ENCODE results near the gene KHK. TPM values are rescaled to one million over a fixed set of nuclear protein-coding genes. Genes with fewer than 3 reads are reported as not detected.

KHK gene
- total and polyA plus RNA-seq, 9 of the 15 experiments (the other 6 are each of a cell fraction or from before 2014, with no cell fraction given): 1.5 to 10.7 (median 5.2) TPM

DNA sequence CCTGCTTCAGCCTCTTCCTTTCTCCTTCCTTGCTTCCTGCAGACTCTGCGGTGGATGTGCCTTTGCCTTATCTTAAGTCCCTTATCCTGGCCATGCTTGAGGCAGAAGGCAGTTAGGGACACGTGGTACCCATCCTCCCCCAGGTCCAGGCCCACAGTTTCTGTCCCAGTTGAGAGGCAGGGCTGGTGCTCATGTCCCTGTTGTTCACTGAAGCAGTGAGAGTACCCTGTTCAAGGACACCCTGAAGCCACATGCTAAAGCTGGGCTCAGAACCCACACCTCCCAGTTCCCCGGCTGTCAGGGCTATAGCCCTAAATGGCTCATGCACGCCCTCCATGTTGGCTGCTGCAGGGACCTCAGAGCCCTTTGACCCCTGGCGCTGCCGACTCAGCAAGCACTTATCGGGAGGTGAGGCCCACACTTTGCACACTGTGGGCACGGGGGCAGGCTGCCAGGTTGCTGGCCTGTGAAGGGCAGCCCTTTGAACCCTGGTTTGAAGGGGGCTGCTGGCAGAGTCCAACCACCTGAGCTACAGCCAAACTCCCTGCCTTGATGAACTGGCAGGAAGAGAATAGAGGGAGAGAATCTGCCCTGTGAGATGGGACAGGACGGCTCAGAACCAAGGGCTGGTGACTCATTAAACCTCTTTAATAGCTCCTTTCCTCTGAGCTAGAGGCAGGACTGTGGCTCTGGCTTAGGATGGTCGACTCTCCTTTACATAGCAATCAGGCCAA, 6.3 kb downstream of the KHK start (continued):
- TF ChIP-seq, protein P1, sequence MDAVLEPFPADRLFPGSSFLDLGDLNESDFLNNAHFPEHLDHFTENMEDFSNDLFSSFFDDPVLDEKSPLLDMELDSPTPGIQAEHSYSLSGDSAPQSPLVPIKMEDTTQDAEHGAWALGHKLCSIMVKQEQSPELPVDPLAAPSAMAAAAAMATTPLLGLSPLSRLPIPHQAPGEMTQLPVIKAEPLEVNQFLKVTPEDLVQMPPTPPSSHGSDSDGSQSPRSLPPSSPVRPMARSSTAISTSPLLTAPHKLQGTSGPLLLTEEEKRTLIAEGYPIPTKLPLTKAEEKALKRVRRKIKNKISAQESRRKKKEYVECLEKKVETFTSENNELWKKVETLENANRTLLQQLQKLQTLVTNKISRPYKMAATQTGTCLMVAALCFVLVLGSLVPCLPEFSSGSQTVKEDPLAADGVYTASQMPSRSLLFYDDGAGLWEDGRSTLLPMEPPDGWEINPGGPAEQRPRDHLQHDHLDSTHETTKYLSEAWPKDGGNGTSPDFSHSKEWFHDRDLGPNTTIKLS (IDR thresholded peaks at IDR 0.05; ENCODE audit: borderline replicate concordance, low read depth): peak; percentile 72
- TF ChIP-seq, protein P2, sequence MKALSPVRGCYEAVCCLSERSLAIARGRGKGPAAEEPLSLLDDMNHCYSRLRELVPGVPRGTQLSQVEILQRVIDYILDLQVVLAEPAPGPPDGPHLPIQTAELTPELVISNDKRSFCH (CRISPR knock-in tag; IDR thresholded peaks at IDR 0.05): no peak
- TF ChIP-seq, protein P2 (tag; IDR thresholded peaks at IDR 0.05): peak; percentile 93
- TF ChIP-seq, protein P3, sequence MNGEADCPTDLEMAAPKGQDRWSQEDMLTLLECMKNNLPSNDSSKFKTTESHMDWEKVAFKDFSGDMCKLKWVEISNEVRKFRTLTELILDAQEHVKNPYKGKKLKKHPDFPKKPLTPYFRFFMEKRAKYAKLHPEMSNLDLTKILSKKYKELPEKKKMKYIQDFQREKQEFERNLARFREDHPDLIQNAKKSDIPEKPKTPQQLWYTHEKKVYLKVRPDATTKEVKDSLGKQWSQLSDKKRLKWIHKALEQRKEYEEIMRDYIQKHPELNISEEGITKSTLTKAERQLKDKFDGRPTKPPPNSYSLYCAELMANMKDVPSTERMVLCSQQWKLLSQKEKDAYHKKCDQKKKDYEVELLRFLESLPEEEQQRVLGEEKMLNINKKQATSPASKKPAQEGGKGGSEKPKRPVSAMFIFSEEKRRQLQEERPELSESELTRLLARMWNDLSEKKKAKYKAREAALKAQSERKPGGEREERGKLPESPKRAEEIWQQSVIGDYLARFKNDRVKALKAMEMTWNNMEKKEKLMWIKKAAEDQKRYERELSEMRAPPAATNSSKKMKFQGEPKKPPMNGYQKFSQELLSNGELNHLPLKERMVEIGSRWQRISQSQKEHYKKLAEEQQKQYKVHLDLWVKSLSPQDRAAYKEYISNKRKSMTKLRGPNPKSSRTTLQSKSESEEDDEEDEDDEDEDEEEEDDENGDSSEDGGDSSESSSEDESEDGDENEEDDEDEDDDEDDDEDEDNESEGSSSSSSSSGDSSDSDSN (IDR thresholded peaks at IDR 0.05; ENCODE audit: borderline replicate concordance in 1 of 2, low read depth in 2 of 2, low read length in 2 of 2): 0 out of 4 replicates have a peak, but pooled peaks have one; percentile 14 to 34
- TF ChIP-seq HDAC2 (IDR thresholded peaks at IDR 0.05) (peak; percentile 84), PTBP1 (IDR thresholded peaks at IDR 0.05; ENCODE audit: low read depth, low read length) (no peak), ZNF444 (CRISPR knock-in tag; IDR thresholded peaks at IDR 0.05) (peak; percentile 61; the same call in 1 of the 2 replicates), ESRRB (CRISPR knock-in tag; IDR thresholded peaks at IDR 0.05; ENCODE audit: borderline replicate concordance) (no peak), LEF1 (IDR thresholded peaks at IDR 0.05) (peak; percentile 75)
- TF ChIP-seq, protein P4, sequence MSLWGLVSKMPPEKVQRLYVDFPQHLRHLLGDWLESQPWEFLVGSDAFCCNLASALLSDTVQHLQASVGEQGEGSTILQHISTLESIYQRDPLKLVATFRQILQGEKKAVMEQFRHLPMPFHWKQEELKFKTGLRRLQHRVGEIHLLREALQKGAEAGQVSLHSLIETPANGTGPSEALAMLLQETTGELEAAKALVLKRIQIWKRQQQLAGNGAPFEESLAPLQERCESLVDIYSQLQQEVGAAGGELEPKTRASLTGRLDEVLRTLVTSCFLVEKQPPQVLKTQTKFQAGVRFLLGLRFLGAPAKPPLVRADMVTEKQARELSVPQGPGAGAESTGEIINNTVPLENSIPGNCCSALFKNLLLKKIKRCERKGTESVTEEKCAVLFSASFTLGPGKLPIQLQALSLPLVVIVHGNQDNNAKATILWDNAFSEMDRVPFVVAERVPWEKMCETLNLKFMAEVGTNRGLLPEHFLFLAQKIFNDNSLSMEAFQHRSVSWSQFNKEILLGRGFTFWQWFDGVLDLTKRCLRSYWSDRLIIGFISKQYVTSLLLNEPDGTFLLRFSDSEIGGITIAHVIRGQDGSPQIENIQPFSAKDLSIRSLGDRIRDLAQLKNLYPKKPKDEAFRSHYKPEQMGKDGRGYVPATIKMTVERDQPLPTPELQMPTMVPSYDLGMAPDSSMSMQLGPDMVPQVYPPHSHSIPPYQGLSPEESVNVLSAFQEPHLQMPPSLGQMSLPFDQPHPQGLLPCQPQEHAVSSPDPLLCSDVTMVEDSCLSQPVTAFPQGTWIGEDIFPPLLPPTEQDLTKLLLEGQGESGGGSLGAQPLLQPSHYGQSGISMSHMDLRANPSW (CRISPR knock-in tag; IDR thresholded peaks at IDR 0.05): 0 out of 2 replicates have a peak, but pooled peaks have one; percentile 48
- TF ChIP-seq, protein P5, sequence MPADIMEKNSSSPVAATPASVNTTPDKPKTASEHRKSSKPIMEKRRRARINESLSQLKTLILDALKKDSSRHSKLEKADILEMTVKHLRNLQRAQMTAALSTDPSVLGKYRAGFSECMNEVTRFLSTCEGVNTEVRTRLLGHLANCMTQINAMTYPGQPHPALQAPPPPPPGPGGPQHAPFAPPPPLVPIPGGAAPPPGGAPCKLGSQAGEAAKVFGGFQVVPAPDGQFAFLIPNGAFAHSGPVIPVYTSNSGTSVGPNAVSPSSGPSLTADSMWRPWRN (IDR thresholded peaks at IDR 0.05; ENCODE audit: low read depth): peak; percentile 83
